ENCODE data around the gene DENND2C. TPM values are rescaled to one million over a fixed set of nuclear protein-coding genes. Genes with fewer than 3 reads are reported as not detected.

DENND2C gene
- total and polyA plus RNA-seq, 12 donors, result 1.3 to 5.2 (median 3.3) TPM

DNA sequence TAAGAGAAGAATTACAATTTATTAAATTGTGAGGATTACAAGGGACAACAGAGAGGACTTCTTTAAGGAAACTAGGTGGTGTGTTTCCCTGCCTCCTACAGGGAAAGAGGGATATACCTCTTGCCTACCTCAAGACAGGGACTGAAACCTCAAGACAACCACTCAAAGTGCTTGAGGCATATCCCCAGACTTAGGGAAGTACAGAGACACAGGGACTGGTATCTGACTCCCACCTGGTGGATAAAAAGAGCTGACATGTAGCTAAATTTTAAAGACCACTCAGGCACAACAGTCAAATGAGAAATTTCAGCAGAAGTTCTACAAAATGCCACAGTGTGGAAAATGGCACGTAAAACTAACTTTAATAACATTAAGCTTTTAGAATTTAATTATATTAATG is 21.3 kb downstream of the DENND2C start:
- intact Hi-C loops (cut with DNase I), result no loop called here
- peaks cover 0 to 4% (median 0%) of the 10 kb centered on the region in 9 donors for H3K4me1 ChIP-seq
- 99 to 100% methylated on average over 1 of the region's 1 CpG for WGBS, 2 donors
- TF ChIP-seq CTCF (IDR thresholded peaks at IDR 0.05), result no peak
- no peak for ATAC-seq
- no peaks in the 10 kb centered on the region for H3K9me3 ChIP-seq
- no peaks in the 10 kb centered on the region for H3K36me3 ChIP-seq
- no peak overlapping the region for H3K4me3 ChIP-seq
- H3K27me3 ChIP-seq, result no peaks in the 10 kb centered on the region
- H3K27ac ChIP-seq, result no peak overlapping the region
- no peak for DNase-seq

DNA sequence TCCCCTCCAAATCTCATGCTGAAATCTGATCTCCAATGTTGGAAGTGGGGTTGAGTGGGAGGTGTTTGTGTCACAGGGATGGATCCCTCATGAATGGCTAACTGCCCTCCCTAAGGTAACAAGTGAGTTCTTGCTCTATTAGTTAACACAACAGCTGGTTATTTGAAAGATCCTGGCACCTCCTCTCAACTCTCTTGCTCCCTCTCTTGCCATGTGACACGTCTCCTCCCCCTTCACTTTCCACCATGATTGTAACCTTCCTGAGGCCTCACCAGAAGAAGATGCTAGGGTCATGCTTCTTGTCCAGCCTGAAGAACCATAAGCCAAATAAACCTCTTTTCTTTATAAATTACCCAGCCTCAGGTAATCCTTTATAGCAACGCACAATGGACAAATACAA is 28.5 kb downstream of the DENND2C start:
- H3K27me3 ChIP-seq, result no peaks in the 10 kb centered on the region
- DNase-seq (no peak), ATAC-seq (no peak)
- H3K9me3 ChIP-seq, result no peaks in the 10 kb centered on the region
- no peaks in the 10 kb centered on the region for H3K36me3 ChIP-seq
- TF ChIP-seq CTCF (IDR thresholded peaks at IDR 0.05), result no peak
- no peak overlapping the region for H3K27ac ChIP-seq
- WGBS, 2 donors, result 91 to 96% methylated on average over 2 of the region's 2 CpGs
- peaks cover 0 to 6% (median 0%) of the 10 kb centered on the region in 9 donors for H3K4me1 ChIP-seq
- no peak overlapping the region for H3K4me3 ChIP-seq
- intact Hi-C loops (cut with DNase I), result no loop called here

- 69 to 71% methylated on average over 3 of the region's 3 CpGs for WGBS, 2 donors
- H3K36me3 ChIP-seq, result no peaks in the 10 kb centered on the region
- H3K4me3 ChIP-seq, result no peak overlapping the region
These were observed 30.9 kb downstream of the DENND2C start for GRCh38 chr1:114638910-114639309.

DNA sequence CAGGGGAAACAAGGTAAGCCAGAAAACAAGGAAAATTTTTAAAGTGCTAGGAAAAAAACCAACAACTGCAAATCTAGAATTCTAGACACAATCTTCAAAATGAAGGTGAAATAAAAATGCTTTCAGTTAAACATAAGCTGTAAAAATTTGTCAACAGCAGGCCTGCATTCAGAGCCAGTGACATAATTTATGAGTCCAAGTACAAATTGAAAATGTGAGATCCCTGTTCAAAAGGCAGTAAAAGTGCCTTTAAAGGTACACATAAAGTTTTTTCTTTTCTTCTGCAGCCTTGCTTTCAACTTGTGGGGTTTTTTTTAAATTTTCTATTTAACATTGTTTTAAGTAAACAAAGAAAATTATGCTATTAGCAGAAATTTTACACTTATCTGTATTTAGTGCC is 37.4 kb downstream of the DENND2C start:
- Histone ChIP-seq H3K27me3 (no peaks in the 10 kb centered on the region), H3K36me3 (no peaks in the 10 kb centered on the region), H3K4me1 (no peaks in the 10 kb centered on the region), H3K27ac (no peak overlapping the region), H3K9me3 (peaks cover 0 to 15% (median 0%) of the 10 kb centered on the region in 11 donors), H3K4me3 (no peak overlapping the region)
- intact Hi-C loops (cut with DNase I), result no loop called here
- no peak for TF ChIP-seq CTCF (IDR thresholded peaks at IDR 0.05)
- DNase-seq (no peak), ATAC-seq (no peak)

More at GRCh38 chr1:114638910-114639309, 30.9 kb downstream of the DENND2C start:
- Histone ChIP-seq H3K27ac (no peak overlapping the region), H3K9me3 (no peaks in the 10 kb centered on the region), H3K4me1 (peaks cover 0 to 6% (median 0%) of the 10 kb centered on the region in 9 donors), H3K27me3 (no peaks in the 10 kb centered on the region)
- no peak for DNase-seq
- ATAC-seq, result no peak
- TF ChIP-seq CTCF (IDR thresholded peaks at IDR 0.05), result no peak
- intact Hi-C loops (cut with DNase I), result no loop called here

All from heart right ventricle (tissue), 16 donors.